Stimulated activated CD8-positive, alpha-beta memory T cell treated with anti-CD3 and anti-CD28 coated beads, Interleukin-12 subunit alpha, Interleukin-12 subunit beta, amount 100 ng/mL, for 24 hours (primary cell): Measurements from ENCODE around the gene RDH8.
A peak's percentile ranks its signal among the peaks of the same experiment; 100 is the strongest.
"Not testable (repeated sequence)": the region's sequence is repeated elsewhere in the genome, so short reads cannot be mapped to it uniquely, and the experiment has no call there.

Source experiments
- DNase-seq: peaks from one replicate; pipeline ENCODE4 v3.0.0-alpha.2; 2020; ENCODE audit errors: extremely low read depth

RDH8 gene

DNA sequence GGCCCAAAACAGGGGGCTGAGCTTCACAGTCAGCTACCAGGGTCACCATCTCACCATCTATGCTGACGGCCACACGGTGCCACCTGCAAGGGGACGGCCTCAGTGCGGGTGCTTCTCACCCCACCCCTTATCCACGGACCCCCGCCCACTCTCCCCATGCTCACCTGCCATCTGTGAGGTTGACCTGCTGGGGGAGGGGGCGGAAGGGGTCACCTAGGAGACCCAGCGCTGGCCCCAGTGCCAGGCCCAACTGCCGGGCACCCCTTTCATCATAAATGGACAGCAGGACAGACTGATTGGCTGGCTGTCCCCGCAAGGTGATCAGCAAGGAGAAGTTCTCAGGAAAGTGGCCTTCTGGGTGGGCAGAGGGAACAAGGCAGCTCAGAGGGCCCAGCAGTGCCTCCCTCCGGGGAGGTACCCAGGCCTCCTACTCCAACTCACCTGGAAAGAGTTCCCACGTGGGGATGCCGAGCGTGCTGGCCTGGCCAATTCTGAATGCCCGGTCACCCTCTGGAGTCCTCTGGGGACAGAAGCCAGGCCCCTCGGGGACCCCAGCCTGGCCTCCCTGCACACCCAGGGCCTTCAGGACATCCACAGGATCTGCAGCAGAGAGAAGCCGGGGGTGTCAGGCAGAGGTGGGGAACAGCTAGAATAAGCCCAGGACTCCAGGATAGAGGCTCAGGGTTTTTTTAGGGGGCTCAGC, 7.5 kb upstream of the RDH8 start:
- no peak for DNase-seq

DNA sequence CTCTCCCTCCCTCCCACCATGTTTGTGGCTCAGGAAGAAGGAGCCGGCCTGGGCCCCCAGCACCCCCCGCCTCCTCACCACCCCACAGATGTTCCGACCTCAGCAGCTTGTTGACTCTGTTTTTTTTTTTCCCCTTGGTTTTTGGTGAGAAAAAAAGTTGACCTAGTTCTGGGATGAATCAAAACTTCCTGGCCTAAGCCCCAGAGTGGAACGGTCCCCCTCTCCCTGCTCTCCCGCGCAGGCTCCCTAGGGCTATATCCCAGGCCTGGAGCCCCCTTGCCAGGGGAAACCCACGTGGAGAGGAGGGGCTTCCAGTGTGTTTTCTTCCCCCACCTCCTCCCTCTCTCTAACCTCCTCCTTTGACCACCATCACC, 7.0 kb upstream of the RDH8 start:
- DNase-seq, result no peak

DNA sequence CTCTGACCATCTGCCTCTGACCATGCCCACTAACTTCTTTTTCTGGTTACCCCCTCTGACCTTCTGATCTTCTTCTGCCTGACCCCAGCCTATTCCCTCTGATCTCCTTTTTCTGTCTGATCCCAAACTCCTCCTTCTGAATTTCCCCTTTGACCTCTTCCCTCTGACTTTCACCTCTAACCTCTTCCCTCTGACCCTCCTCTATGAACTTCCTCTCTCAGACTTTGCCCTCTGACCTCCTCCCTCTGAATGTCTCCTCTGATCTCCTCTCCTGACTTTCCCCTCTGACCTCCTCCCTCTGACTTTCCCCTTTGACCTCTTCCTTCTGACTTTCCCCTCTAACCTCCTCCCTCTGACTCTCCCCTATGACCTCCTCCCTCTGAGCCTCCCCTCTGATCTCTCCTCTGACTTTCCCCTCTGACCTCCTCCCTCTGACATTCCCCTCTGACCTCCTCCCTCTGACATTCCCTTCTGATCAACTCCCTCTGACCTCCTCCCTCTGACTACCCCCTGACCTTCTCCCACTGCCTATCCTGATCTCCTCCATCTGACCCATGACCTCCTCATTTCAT, 6.4 kb upstream of the RDH8 start:
- DNase-seq, result no peak

DNA sequence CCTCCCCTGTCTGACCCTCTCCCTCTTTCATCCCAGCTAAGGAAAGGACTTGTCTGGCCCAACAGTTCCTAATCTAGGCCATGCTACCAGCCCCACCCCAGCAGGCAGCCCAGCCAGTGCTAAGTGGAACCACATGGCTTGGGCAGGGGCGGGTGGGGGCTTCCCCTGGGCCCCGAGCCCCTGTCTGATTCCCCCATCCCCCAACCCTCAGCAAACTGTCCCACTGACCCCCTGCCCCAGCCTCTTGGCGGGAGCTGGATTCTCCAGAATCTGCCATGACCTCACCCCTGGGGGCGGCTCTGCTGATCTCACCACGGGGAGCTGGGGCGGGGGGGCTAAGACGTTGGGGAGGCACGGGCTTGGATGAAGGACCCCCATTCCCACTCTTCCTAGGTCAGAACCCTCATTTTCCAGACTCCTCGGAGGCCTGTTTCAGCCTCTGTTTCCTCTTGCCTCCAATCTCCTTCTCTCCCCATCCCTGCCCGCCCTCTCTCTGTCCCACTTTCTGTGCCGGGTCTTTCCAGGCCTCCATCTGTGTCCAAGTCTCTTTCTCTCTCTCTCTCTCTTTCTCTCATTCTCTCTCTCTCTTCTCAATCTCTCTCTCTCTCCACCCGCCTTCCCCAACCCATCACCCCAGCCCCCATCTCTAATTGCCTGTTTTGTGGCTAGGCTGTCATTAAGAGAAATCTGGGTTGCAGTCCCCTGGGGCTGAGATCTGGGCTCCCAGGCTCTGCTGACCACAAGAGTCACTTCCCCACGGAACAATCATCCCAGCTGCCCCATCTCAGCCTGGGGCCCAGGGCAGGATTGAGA, 5.7 kb upstream of the RDH8 start:
- DNase-seq, result no peak

DNA sequence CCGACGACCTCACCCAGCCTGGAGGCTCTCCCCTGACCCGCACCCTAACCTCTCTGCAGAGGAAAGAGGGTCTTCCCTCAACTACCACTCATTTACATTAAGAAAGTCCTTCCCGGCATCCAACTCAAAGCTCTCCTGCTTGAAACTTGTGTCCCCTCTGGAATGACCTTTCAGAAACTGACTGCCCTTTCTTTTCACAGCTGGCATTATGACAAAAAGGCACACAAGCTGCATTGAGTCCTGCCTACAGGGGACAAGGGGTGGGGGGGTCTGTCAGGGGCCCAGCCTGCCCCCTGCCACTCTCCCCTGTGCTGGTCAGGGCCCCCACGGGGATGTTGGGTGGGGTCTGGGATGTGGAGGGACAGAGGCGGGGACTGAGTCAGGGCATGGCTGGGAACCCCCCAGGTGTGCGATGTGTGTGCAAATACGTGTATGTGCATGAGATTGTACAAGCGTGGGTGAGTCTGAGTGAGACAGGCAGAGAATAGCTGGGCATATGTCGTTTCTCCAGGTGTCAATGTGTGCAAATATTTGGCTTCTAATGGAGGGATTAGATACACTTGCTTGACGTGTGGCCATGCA, 5.0 kb upstream of the RDH8 start:
- DNase-seq, result no peak

DNA sequence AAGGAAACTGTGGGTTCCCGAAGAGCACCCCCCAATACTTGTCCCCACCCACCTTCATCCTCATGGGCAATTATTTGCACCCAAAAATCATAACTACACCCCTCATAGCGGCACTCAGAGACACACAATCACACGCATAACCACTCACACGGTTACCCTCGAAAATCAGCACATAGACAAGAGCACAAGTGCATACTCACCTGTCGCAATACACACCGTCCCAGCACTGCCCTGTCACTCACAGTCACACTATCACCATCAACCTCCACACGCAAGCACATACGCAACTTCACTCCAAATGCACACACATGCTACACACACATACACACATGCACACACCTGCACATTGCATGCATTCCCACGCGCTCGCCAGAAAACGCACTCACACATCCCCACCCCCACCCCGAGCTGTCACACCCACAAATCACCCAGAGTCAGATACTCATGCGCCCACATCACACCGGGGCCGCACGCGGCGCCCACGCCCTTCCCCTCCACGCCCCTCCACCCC, 3.5 kb upstream of the RDH8 start:
- no peak for DNase-seq

DNA sequence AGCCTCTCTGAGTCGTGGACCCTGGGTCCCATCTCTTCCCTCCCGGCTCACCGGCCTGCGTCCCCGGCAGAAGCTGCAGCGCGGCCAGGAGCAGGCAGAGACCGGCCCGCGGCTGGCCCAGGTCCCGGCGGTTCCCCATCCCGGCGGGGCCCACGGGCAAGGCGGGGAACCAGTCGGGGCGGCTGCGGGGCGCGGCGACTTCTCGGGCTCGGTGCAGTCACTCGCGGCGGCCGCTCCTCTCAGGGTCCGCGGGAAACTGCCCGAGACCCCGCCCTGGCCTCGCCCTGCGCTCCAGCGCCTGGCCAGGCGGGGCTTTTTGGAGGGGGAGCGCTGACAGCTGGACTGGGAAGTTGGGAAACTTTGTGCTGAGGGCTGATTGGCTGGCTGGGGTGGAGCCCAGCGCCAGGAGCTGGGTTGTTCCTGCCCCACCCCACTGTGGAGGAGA, 3.0 kb upstream of the RDH8 start, which contains the start of gene COL5A3:
COL5A3 (minus strand) TSS at position 258 of the 445 bp plus-strand sequence; CDS start at position 139, 119 bp downstream.
- no peak for DNase-seq

DNA sequence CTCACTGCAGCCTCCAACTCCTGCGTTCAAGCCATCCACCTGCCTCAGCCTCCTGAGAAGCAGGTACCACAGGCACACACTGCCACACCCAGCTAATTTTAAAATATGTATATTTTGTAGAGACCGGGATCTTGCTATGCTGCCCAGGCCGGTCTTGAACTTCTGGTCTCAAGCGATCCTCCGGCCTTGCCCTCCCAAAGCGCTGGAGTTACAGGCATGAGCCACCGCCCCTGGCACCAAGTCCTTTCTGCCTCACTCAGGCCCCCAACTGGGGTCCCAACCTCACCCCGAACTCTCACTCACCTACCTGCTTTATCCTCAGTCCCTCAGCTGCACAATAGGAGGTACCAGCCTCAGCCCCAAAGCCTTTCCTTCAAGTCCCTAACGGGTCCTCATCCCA, 2.3 kb upstream of the RDH8 start:
- DNase-seq, result no peak

DNA sequence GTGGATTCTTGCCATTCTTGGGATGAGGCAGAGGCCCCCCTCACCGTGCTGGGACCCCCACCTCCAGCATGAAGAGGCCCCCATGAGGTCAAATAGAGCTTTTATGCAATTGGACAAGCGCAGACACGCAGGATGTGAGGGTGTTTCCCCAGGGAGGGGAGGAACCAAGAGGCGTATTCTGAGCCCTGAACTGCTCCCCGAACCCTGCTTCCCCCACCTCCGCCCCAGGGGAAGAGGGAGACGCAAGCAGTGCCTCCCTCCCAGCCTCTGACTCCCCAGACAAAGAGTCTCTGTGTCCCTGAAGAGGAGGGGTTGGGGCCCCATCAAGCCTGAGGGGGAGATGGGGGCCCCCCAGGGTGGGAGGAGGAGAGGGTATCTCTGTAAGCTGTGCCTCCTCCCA, 1.3 kb upstream of the RDH8 start:
- DNase-seq, result no peak

DNA sequence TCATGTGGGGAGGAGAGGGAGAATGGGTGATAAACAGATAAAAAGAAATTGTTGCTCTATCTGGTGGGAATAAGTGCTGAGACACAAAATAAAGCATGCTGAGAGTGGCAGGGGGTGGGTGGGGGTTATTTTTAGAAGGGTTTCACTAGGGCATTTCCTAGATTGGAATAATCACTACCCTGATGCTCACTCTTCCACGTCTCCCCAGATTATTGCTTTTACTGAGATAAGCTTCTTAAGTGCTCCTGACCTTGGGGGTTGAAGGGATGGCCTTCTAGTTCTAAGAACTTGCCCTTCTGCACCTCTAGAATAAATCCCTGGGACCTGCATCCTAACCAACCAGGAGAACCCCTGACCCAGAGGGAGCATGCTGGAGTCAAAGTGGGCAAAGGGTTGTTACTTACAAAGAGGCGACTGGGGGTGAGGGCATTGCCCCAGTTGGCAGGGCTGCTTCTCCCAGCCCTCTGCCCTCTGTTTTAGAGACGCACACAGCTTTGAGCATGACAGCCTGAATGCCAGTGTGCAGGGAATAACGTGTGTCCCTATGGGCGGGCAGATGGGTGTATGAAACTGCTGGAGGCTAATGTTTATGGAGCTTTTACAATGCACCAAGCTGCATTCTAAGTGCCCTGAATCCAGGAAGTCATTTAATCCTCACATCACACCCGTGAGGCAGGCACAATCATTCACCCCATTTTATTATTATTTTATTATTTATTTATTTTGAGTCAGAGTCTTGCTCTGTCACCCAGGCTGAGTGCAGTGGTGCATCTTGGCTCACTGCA, 743 bp downstream of the RDH8 start:
- no peak for DNase-seq

DNA sequence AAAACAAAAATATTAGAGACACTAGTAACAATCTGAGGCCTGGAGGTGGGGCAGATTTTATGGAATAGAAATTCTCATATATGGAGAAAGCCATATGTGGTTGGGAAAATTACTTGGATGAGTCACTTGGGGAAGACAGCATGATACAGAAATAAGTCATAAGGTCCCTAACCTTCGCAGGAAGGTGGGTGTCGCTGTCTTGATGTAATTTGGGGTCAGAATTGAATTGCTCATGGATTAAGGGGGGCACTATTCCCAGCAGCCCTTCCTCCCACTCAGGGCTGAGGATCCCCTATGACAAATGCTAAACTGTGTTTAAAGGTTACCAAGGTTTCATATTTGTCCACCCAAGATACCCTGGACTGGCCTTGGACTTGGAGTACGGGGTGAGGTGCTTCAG, 5.0 kb downstream of the RDH8 start:
- no peak for DNase-seq

DNA sequence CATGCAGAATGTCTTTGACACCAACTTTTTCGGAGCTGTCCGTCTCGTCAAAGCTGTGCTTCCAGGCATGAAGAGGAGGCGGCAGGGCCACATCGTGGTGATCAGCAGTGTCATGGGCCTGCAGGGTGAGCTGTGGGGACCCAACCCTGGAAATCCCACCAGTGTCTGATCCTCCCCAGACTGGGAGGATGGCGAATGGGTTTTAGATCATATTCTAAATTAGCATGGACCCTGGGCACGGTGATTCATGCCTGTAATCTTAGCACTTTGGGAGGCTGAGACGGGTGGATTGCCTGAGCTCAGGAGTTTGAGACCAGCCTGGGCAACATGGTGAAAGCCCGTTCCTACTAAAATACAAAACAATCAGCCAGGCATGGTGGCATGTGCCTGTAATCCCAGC, 5.5 kb downstream of the RDH8 start:
- DNase-seq, result no peak

DNA sequence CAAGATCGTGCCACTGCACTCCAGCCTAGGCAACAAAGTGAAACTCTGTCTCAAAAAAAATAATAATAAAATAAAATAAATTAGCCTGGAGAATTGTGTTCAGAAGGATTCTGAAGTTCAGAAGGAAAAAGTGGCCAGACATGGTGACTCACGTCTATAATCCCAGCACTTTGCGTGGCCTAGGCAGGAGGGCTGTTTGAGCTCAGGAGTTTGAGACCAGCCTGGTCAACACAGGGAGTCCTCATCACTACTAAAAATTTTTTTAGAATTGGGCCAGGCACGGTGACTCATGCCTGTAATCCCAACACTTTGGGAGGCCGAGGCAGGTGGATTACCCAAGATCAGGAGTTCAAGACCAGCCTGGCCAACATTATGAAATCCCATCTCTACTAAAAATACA, 6.0 kb downstream of the RDH8 start:
- DNase-seq, result no peak

DNA sequence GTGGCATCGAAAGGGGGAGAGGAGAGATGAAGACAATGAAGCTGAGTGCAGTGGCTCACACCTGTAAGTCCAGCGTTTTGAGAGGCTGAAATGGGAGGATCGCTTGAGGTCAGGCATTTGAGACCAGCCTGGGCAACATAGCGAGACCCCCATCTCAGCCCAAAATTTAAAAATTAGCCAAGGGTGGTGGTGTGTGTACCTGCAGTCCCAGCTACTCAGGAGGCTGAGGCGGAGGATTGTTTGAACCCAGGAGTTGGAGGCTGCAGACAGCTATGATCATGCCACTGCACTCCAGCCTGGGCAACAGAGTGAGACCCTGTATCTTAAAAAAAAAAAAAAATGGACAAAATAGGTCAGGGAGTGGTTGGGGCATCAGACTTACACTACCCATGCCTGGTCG, 7.6 kb downstream of the RDH8 start:
- DNase-seq, result no peak

DNA sequence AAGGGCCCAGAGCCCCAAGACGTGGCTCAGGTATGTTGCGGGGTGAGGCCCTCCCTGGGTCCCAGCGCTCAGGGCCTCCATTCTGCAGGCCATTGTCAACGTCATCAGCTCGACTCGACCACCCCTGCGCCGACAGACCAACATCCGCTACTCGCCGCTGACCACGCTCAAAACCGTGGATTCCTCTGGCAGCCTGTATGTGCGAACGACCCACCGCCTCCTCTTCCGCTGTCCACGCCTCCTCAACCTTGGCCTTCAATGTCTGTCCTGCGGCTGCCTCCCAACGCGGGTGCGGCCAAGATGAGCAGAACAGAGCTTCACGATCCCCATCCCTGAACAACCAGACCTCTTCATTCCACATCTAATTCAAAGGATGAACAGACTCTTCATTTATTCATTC, 8.2 kb downstream of the RDH8 start:
- no peak for DNase-seq

DNA sequence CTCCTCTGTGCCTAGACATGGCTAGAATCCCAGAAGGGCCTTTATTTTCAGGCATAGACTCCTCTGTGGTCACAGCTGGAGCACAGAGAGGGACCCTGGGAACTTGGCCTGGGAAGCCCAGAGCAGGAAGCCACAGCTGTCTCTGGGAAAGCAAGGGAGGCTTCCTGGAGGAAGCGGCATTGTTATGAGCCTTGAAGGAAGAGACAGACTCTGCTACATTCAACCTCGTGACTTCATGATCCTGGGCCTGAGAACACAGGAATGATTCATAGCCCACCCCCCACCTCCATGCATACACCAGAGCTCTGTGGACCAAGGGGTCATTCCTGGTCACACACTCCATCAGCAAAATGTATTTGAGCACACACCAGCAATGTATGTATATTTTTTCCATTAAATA, 8.6 kb downstream of the RDH8 start:
- DNase-seq, result no peak

DNA sequence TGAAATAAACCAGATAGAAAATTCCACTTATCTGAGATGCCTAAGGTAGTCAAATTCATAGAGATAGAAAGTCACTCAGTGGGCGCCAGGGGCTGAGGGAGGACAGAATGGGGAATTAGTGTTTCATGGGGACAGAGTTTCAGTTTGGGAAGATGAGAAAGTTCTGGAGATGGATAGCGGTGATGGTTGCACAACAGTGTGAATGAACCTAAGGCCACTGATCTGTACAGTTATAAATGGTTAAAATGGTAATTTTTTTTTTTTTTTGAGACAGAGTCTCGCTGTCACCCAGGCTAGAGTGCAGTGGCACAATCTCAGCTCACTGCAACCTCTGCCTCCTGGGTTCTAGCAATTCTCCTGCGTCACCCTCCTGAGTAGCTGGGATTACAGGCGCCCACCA, 9.8 kb downstream of the RDH8 start:
- DNase-seq, result not testable (repeated sequence)

DNA sequence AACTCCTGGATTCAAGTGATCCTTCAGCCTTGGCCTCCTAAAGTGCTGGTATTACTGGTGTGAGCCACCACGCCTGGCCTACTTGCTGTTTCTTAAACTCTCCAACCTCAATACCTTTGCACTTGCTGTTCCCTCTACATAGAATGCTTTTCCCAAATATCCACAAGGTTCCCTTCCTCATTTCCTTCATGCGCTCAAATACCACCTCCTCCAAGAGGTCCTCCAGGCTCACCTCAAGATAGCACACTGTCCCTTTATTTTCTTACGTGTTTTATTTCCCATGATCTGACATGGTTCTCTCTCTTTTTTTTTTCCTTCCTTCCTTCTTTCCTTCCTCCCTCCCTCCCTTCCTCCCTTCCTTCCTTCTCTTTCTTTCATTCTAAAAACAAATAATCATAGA, 13.5 kb downstream of the RDH8 start:
- DNase-seq, result no peak

DNA sequence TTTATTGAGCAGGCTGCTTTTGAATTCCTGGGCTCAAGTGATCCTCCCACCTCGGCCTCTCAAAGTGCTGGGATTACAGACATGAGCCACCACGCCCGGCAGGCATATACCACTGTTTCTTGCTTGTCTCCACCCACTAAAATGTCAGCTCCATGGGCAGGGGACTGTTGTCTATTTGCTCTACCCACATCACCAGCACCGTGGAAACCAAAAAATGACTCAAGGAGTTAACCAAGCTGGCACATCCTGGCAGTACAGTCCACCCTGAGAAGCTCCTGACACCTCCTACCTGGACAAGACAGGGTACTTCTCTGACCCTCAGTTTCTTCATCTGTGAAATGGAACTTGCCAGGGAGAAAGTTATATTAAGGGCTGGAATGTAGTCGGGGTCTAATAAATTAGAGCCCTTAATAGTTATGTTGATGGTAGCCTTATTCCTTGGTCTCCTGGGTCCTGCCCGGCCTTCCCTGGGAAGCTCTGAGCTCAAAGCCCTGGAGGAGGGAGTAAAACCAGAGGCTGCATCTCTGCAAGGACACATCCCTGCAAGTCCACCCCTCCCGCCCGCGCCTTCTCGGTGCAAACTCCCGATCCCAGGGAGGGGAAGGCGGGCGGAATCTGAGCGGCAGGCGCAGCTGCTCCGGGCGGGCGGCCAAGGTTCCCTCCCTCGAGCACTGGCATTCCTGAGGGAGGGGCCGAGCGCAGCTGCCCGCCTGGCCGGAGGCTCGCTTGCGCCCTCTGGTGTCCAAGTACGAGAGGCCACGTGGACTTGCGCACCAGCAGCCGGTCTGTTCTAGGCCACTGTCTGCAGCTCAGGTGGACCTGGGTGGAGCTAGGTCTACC, 14.1 kb downstream of the RDH8 start:
- DNase-seq, result peak; percentile 43

DNA sequence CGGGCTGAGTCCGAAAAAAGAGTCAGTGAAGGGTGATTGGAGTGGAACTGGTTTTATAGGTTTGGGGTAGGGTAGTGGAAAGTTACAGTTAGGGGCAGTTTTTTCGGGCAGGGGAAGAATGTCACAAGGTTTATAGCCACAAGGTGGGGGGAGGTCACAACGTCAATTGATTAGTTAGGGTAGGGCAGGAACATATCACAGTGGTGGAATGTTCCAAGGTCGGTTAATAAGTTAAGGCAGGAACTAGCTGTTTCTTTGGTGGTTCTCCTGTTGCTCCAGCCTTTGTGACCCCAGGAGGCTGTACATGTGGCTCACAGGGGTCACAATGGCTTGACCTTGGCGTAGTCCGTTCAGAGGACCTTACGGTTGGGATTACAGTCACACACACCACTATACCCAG, 20.3 kb downstream of the RDH8 start:
- no peak for DNase-seq

DNA sequence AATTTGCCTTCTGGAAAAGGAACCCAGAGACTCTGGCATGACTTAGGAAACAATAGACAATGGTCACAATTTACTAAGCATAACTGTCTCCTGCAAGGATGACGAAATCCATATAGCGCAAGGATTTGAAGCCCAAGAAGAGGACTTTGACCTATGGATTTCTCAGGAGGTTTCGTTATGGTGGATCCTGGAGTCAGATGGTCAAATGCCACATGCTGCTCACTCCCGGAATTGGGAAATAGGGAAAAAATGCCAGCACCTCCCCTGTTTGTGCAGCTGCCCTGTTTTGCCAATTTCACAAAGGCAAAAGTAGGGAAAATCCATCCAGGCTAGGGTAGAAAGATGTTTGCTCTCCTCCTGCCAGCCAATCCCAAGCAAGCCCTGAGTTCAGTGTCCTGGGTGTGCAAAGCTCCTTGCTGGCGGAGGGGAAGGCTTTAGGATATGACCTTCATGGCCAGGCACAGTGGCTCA, 23.4 kb downstream of the RDH8 start:
- no peak for DNase-seq
